HepG2 (cell line): Measurements from ENCODE around the gene PRM3. TPM values are rescaled to one million over a fixed set of nuclear protein-coding genes. Genes with fewer than 3 reads are reported as not detected.

Experiments
- AGO2 ChIP-seq: fragments of 200-400 bp; formaldehyde crosslinking; optimal IDR thresholded peaks from 2 replicates; pipeline ENCODE3; 2017; ENCODE audit warnings: mild to moderate bottlenecking, low read depth, low read length, moderate library complexity
- ARHGAP35 ChIP-seq: sonication (generic); formaldehyde crosslinking; IDR thresholded peaks from 2 replicates; pipeline ENCODE4 v1.9.0; 2022; ENCODE audit warnings: mild to moderate bottlenecking, inconsistent platforms, moderate library complexity, missing genetic modification reagents, borderline replicate concordance
- ARNT2 ChIP-seq: sonication (generic); formaldehyde crosslinking; IDR thresholded peaks from 2 replicates; pipeline ENCODE4 v1.8.0; 2022; ENCODE audit warnings: mild to moderate bottlenecking, low read depth, missing genetic modification reagents, moderate library complexity
- ATF2 ChIP-seq: sonication (generic); formaldehyde crosslinking; IDR thresholded peaks from 2 replicates; pipeline ENCODE4 v1.4.0; 2020; ENCODE audit warnings: missing genetic modification reagents
- ATF7-NPFF ChIP-seq: sonication (generic); formaldehyde crosslinking; IDR thresholded peaks from 2 replicates; pipeline ENCODE4 v1.8.1; 2023; ENCODE audit warnings: mild to moderate bottlenecking, low read depth, missing genetic modification reagents, moderate library complexity
- CBFB ChIP-seq: sonication (generic); formaldehyde crosslinking; IDR thresholded peaks from 2 replicates; pipeline ENCODE4 v1.4.0; 2020; ENCODE audit warnings: missing genetic modification reagents
- DMAP1 ChIP-seq: IDR thresholded peaks from 2 replicates; pipeline ENCODE4 v1.6.1; 2016
- HNF1A ChIP-seq, 2 experiments: sonication (generic) in 1 of 2; formaldehyde crosslinking in 1 of 2; IDR thresholded peaks; 2 replicates each; pipeline versions ENCODE4 v1.4.0 to v1.6.1; 2016 to 2020; ENCODE audit warnings: borderline replicate concordance in 1 of 2, low read depth in 1 of 2, mild to moderate bottlenecking in 1 of 2, missing genetic modification reagents in 1 of 2
- NCOA5 ChIP-seq: sonication (generic); formaldehyde crosslinking; IDR thresholded peaks from 2 replicates; pipeline ENCODE4 v1.4.0; 2020; ENCODE audit warnings: missing genetic modification reagents
- SNAPC2 ChIP-seq: sonication (generic); formaldehyde crosslinking; IDR thresholded peaks from 2 replicates; pipeline ENCODE4 v1.8.1; 2022; ENCODE audit warnings: mild to moderate bottlenecking, missing genetic modification reagents
- THAP8 ChIP-seq: sonication (generic); formaldehyde crosslinking; IDR thresholded peaks from 2 replicates; pipeline ENCODE4 v1.5.1; 2020; ENCODE audit warnings: missing genetic modification reagents, mild to moderate bottlenecking, borderline replicate concordance
- ZC3H13 ChIP-seq: sonication (generic); formaldehyde crosslinking; IDR thresholded peaks from 2 replicates; pipeline ENCODE4 v1.8.1; 2023; ENCODE audit warnings: mild to moderate bottlenecking, missing genetic modification reagents, moderate library complexity
- ZC3H4 ChIP-seq: sonication (generic); formaldehyde crosslinking; IDR thresholded peaks from 2 replicates; pipeline ENCODE4 v1.4.0; 2020; ENCODE audit warnings: missing genetic modification reagents, borderline replicate concordance
- ZFP37 ChIP-seq: sonication (generic); formaldehyde crosslinking; IDR thresholded peaks from 2 replicates; pipeline ENCODE4 v1.4.0; 2020; ENCODE audit warnings: missing genetic modification reagents, borderline replicate concordance
- ZKSCAN1 ChIP-seq: fragments of 150-350 bp; IDR thresholded peaks from 2 replicates; pipeline ENCODE4 v1.6.1; 2014; ENCODE audit warnings: low read length
- ZNF337 ChIP-seq: sonication (generic); formaldehyde crosslinking; IDR thresholded peaks from 2 replicates; pipeline ENCODE4 v1.5.1; 2020; ENCODE audit warnings: missing genetic modification reagents, low read depth, mild to moderate bottlenecking, borderline replicate concordance
- ZNF383 ChIP-seq: sonication (generic); formaldehyde crosslinking; IDR thresholded peaks from 2 replicates; pipeline ENCODE4 v1.4.0; 2020; ENCODE audit warnings: missing genetic modification reagents, mild to moderate bottlenecking, borderline replicate concordance
- ZNF430 ChIP-seq: sonication (generic); formaldehyde crosslinking; IDR thresholded peaks from 2 replicates; pipeline ENCODE4 v1.9.0; 2021; ENCODE audit warnings: mild to moderate bottlenecking, missing genetic modification reagents
- ZNF577 ChIP-seq: sonication (generic); formaldehyde crosslinking; IDR thresholded peaks from 2 replicates; pipeline ENCODE4 v1.4.0; 2020; ENCODE audit warnings: mild to moderate bottlenecking, low read depth, missing genetic modification reagents, borderline replicate concordance
- ZNF704 ChIP-seq: sonication (generic); formaldehyde crosslinking; IDR thresholded peaks from 2 replicates; pipeline ENCODE4 v1.8.1; 2023; ENCODE audit warnings: mild to moderate bottlenecking, inconsistent platforms, moderate library complexity, missing genetic modification reagents, borderline replicate concordance
- ZNF772 ChIP-seq: sonication (generic); formaldehyde crosslinking; IDR thresholded peaks from 2 replicates; pipeline ENCODE4 v1.5.0; 2020; ENCODE audit warnings: mild to moderate bottlenecking, missing genetic modification reagents
- ZNF816 ChIP-seq: sonication (generic); formaldehyde crosslinking; IDR thresholded peaks from 2 replicates; pipeline ENCODE4 v1.8.0; 2022; ENCODE audit warnings: missing genetic modification reagents, mild to moderate bottlenecking, borderline replicate concordance
- ZSCAN9 ChIP-seq: IDR thresholded peaks from 2 replicates; pipeline ENCODE4 v1.6.1; 2016; ENCODE audit warnings: borderline replicate concordance
- polyA plus RNA-seq, 8 experiments: library from polyadenylated mRNA; depleted of rRNA in 3 of 8; stranded (reverse) in 7 of 8; unstranded in 1 of 8; fragments of >200 nt; fragmentation: Illumina TruSeq in 4 of 8; extraction: Trizol in 4 of 8; gene quantifications; 2 replicates each; pipeline versions ENCODE4 v1.2.1 to v1.2.3, GENCODE V29; 2011 to 2016; ENCODE audit warnings: low read depth in 4 of 8, missing spikeins in 1 of 8, mixed read lengths in 1 of 8; ENCODE audit not compliant: insufficient read depth in 1 of 8
- total RNA-seq, 5 experiments: library from RNA; depleted of rRNA; stranded (reverse); fragments of >200 nt; fragmentation: Illumina TruSeq; extraction: Trizol; gene quantifications; 2 replicates each; pipeline ENCODE4 v1.2.3, GENCODE V29; 2016; ENCODE audit warnings: low read depth in 1 of 5

PRM3 gene
- total and polyA plus RNA-seq, 2 of the 13 experiments (the other 11 are each of a cell fraction or from before 2014, with no cell fraction given), result not detected

GRCh38 chr16:11256661-11257130, 16.7 kb downstream of the PRM3 start (continued):
- no peak for TF ChIP-seq HNF1A (IDR thresholded peaks at IDR 0.05; ENCODE audit: low read depth)
- TF ChIP-seq HNF1A (CRISPR knock-in tag; IDR thresholded peaks at IDR 0.05; ENCODE audit: borderline replicate concordance), result no peak
- no peak; the same call in 1 of the 2 replicates for TF ChIP-seq ATF7-NPFF
- 0 out of 2 replicates have a peak, but pooled peaks have one; percentile 9 for TF ChIP-seq SNAPC2
- no peak for TF ChIP-seq DMAP1 (CRISPR knock-in tag)
- no peak for TF ChIP-seq ZFP37
- TF ChIP-seq ZNF816, result peak; percentile 97
- TF ChIP-seq ARHGAP35 (CRISPR knock-in tag), result no peak; the same call in 1 of the 2 replicates
- TF ChIP-seq ZNF430 (CRISPR knock-in tag), result no peak; the same call in none of the 2 replicates
- TF ChIP-seq ZNF704 (CRISPR knock-in tag), result no peak; the same call in 1 of the 2 replicates
- TF ChIP-seq ATF2, result no peak
- TF ChIP-seq ZC3H13 (CRISPR knock-in tag), result 0 out of 2 replicates have a peak, but pooled peaks have one; percentile 47
- 0 out of 2 replicates have a peak, but pooled peaks have one; percentile 17 for TF ChIP-seq CBFB (CRISPR knock-in tag)
- TF ChIP-seq ZKSCAN1, result no peak
- peak; percentile 76; the same call in 1 of the 2 replicates for TF ChIP-seq ZNF383
- TF ChIP-seq ZNF772 (CRISPR knock-in tag), result no peak; the same call in 1 of the 2 replicates
- TF ChIP-seq ZC3H4 (CRISPR knock-in tag), result no peak
- 0 out of 2 replicates have a peak, but pooled peaks have one; percentile 19 for TF ChIP-seq ZNF577 (CRISPR knock-in tag)
- no peak for TF ChIP-seq NCOA5 (CRISPR knock-in tag)
- TF ChIP-seq ZNF337 (CRISPR knock-in tag), result 0 out of 2 replicates have a peak, but pooled peaks have one; percentile 20
- TF ChIP-seq AGO2, result peak; percentile 96
- peak; percentile 44; the same call in 1 of the 2 replicates for TF ChIP-seq THAP8
- no peak for TF ChIP-seq ARNT2 (CRISPR knock-in tag)
- TF ChIP-seq ZSCAN9 (CRISPR knock-in tag), result no peak; the same call in 1 of the 2 replicates
